ENCODE data around the gene HTR3E.
"Not testable (repeated sequence)": the region's sequence is repeated elsewhere in the genome, so short reads cannot be mapped to it uniquely, and the experiment has no call there.

The HTR3E gene

DNA sequence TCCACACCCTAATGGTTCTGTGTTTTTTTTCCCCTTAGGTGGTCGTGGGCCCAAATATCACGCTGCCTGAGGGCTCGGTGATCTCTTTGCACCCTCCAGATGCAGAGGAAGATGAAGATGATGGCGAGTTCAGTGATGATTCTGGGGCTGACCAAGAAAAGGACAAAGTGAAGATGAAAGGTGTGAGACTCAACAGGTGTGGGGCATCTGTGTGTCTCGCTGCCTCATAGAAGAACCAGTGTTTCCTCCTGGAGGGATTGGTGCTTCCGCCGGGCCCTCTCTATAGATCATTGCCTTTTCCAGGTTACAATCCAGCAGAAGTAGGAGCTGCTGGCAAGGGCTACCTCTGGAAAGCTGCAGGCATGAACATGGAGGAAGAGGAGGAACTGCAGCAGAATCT, 45.3 kb downstream of the HTR3E start:
- Histone ChIP-seq H3K4me2 (ENCODE audit: low read length) (no peak overlapping the region), H3K36me3 (ENCODE audit: insufficient read depth, low read length) (peaks cover 68% of the 10 kb centered on the region), H3K4me1 (ENCODE audit: control insufficient read depth, insufficient read depth, low read length) (no peaks in the 10 kb centered on the region), H3K4me3 (ENCODE audit: low read length) (no peak overlapping the region), H3K9ac (ENCODE audit: low read depth, low read length) (no peak overlapping the region), H3K9me3 (replicated peaks; ENCODE audit: low read length) (no peaks in the 10 kb centered on the region), H3K27me3 (ENCODE audit: control insufficient read depth, insufficient read depth, low read length) (no peaks in the 10 kb centered on the region)

- Histone ChIP-seq H3K4me3 (ENCODE audit: low read length) (no peak overlapping the region), H3K36me3 (ENCODE audit: insufficient read depth, low read length) (peaks cover 60% of the 10 kb centered on the region)
Observed at GRCh38 chr3:184143327-184143726, 46.5 kb downstream of the HTR3E start.

GRCh38 chr3:184144505-184144904, 47.6 kb downstream of the HTR3E start:
- no peaks in the 10 kb centered on the region for H3K4me1 ChIP-seq (ENCODE audit: control insufficient read depth, insufficient read depth, low read length)
- H3K9ac ChIP-seq (ENCODE audit: low read depth, low read length) = no peak overlapping the region
- no peaks in the 10 kb centered on the region for H3K9me3 ChIP-seq (replicated peaks; ENCODE audit: low read length)
- H3K4me3 ChIP-seq (ENCODE audit: low read length) = no peak overlapping the region
- no peaks in the 10 kb centered on the region for H3K27me3 ChIP-seq (ENCODE audit: control insufficient read depth, insufficient read depth, low read length)
- peaks cover 60% of the 10 kb centered on the region for H3K36me3 ChIP-seq (ENCODE audit: insufficient read depth, low read length)
- no peak overlapping the region for H3K4me2 ChIP-seq (ENCODE audit: low read length)

More at GRCh38 chr3:184143327-184143726, 46.5 kb downstream of the HTR3E start:
- Histone ChIP-seq H3K4me2 (ENCODE audit: low read length) (no peak overlapping the region), H3K4me1 (ENCODE audit: control insufficient read depth, insufficient read depth, low read length) (no peaks in the 10 kb centered on the region), H3K9me3 (replicated peaks; ENCODE audit: low read length) (no peaks in the 10 kb centered on the region), H3K9ac (ENCODE audit: low read depth, low read length) (no peak overlapping the region), H3K27me3 (ENCODE audit: control insufficient read depth, insufficient read depth, low read length) (no peaks in the 10 kb centered on the region)

GRCh38 chr3:184145111-184145524, 48.3 kb downstream of the HTR3E start:
- H3K36me3 ChIP-seq (ENCODE audit: insufficient read depth, low read length) = peaks cover 57% of the 10 kb centered on the region
- no peak overlapping the region for H3K9ac ChIP-seq (ENCODE audit: low read depth, low read length)
- no peaks in the 10 kb centered on the region for H3K27me3 ChIP-seq (ENCODE audit: control insufficient read depth, insufficient read depth, low read length)
- H3K4me1 ChIP-seq (ENCODE audit: control insufficient read depth, insufficient read depth, low read length) = no peaks in the 10 kb centered on the region
- H3K4me2 ChIP-seq (ENCODE audit: low read length) = no peak overlapping the region
- H3K9me3 ChIP-seq (replicated peaks; ENCODE audit: low read length) = no peaks in the 10 kb centered on the region
- H3K4me3 ChIP-seq (ENCODE audit: low read length) = no peak overlapping the region

DNA sequence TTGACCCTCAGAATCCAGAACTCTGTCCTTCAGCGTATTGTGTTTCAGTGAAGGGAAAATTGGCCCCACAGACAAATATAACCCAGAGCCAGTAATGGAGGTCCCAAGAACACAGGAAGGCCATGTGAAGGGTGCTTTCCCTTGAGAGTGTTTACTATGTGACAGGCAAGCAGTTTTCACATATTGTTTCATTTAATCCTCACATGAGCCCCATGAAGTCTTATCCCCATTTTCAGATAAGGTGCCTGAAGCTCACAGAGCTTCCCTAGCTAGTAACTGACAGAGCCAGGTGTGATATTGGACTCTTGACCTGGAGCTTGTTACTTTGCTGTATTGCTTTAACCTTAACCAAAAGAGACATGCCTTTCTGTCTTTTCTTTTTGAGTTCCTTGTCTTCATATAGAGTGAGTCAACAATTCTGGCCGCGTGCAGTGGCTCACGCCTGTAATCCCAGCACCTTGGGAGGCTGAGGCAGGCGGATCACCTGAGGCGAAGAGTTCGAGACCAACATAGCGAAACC, 48.9 kb downstream of the HTR3E start:
- peaks cover 50% of the 10 kb centered on the region for H3K36me3 ChIP-seq (ENCODE audit: insufficient read depth, low read length)
- H3K4me2 ChIP-seq (ENCODE audit: low read length) = no peak overlapping the region

GRCh38 chr3:184148076-184148475, 51.2 kb downstream of the HTR3E start:
- Histone ChIP-seq H3K4me2 (ENCODE audit: low read length) (no peak overlapping the region), H3K9ac (ENCODE audit: low read depth, low read length) (no peak overlapping the region), H3K36me3 (ENCODE audit: insufficient read depth, low read length) (peaks cover 28% of the 10 kb centered on the region), H3K4me3 (ENCODE audit: low read length) (no peak overlapping the region), H3K9me3 (replicated peaks; ENCODE audit: low read length) (no peaks in the 10 kb centered on the region), H3K4me1 (ENCODE audit: control insufficient read depth, insufficient read depth, low read length) (no peaks in the 10 kb centered on the region), H3K27me3 (ENCODE audit: control insufficient read depth, insufficient read depth, low read length) (no peaks in the 10 kb centered on the region)

More for the DNA sequence above, 48.9 kb downstream of the HTR3E start:
- Histone ChIP-seq H3K4me1 (ENCODE audit: control insufficient read depth, insufficient read depth, low read length) (no peaks in the 10 kb centered on the region), H3K9ac (ENCODE audit: low read depth, low read length) (no peak overlapping the region), H3K9me3 (replicated peaks; ENCODE audit: low read length) (no peaks in the 10 kb centered on the region), H3K4me3 (ENCODE audit: low read length) (no peak overlapping the region), H3K27me3 (ENCODE audit: control insufficient read depth, insufficient read depth, low read length) (no peaks in the 10 kb centered on the region)

DNA sequence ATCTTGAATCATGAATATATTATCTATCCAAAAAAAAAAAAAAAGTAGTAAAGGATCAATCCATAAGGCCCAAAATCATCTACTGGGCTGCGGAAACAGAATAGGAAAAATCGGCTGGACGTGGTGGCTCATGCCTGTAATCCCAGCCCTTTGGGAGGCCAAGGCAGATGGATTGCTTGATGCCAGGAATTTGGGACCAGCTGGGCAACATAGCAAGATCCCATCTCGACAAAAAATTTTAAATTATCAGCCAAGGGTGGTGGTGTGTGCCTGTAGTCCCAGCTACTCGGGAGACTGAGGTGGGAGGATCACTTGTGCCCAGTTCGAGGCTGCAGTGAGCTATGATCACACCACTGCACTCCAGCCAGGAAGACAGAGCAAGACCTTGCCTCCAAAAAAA, 52.3 kb downstream of the HTR3E start:
- no peak overlapping the region for H3K4me3 ChIP-seq (ENCODE audit: low read length)
- no peak overlapping the region for H3K4me2 ChIP-seq (ENCODE audit: low read length)
- H3K27me3 ChIP-seq (ENCODE audit: control insufficient read depth, insufficient read depth, low read length) = no peaks in the 10 kb centered on the region
- H3K36me3 ChIP-seq (ENCODE audit: insufficient read depth, low read length) = peaks cover 18% of the 10 kb centered on the region
- H3K9me3 ChIP-seq (replicated peaks; ENCODE audit: low read length) = no peaks in the 10 kb centered on the region
- H3K9ac ChIP-seq (ENCODE audit: low read depth, low read length) = no peak overlapping the region
- H3K4me1 ChIP-seq (ENCODE audit: control insufficient read depth, insufficient read depth, low read length) = peaks cover 7% of the 10 kb centered on the region

DNA sequence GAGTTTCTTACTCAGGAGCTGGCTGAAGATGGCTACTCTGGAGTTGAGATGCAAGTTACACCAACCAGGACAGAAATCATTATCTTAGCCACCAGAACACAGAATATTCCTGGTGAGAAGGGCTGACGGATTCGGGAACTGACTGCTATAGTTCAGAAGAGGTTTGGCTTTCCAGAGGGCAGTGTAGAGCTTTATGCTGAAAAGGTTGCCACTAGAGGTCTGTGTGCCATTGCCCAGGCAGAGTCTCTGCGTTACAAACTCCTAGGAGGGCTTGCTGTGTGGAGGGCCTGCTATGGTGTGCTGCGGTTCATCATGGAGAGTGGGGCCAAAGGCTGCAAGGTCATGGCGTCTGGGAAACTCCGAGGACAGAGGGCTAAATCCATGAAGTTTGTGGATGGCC, 52.9 kb downstream of the HTR3E start:
- not testable (repeated sequence) for H3K9ac ChIP-seq (ENCODE audit: low read depth, low read length); H3K4me3 ChIP-seq (ENCODE audit: low read length); H3K4me1 ChIP-seq (ENCODE audit: control insufficient read depth, insufficient read depth, low read length); H3K9me3 ChIP-seq (replicated peaks; ENCODE audit: low read length); H3K27me3 ChIP-seq (ENCODE audit: control insufficient read depth, insufficient read depth, low read length); H3K4me2 ChIP-seq (ENCODE audit: low read length)
- H3K36me3 ChIP-seq (ENCODE audit: insufficient read depth, low read length) = peaks cover 11% of the 10 kb centered on the region

DNA sequence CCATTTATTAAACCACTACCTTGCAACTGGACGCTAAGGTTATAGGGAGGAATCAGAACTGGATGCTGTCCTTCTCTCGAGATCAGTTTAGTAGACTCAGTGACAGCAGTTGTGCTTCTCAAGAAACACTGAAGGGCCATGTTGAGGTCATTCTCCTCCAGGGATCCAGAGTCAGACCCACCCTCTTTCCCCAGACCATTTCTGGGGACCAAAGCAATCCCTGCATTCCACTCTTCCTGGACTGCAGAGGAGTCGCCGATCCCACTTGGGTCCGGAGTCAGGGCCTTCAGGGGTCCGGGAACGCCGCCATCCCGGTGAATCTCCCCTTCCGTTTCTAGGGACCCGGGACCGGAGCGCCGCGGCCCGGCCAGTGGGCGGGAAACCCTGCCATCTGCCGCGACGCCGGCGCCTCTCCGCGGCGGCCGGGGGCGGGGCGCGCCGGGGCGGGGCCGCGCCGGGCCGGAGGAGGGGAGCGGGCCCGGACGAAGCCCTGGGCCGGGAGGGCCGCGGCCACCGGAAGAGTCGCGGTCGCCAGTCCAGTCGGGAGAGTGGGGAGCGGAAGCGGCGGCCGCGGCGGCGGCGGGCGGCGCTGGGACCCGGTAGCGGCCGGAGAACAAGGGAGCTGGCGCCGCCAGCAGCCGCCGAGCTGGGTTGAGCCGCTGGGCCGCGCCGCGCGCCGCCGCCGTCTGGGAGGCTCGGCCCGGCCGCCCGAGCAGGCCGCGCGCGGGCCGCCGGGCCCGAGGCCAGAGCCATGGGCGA, 58.2 kb downstream of the HTR3E start, which contains the start of gene DVL3:
Gene DVL3, plus strand, starts transcription at position 493 of the 759 bp plus-strand sequence. Its CDS starts 259 bp downstream, at position 752.
- Histone ChIP-seq H3K27me3 (ENCODE audit: control insufficient read depth, insufficient read depth, low read length) (no peaks in the 10 kb centered on the region), H3K36me3 (ENCODE audit: insufficient read depth, low read length) (no peaks in the 10 kb centered on the region), H3K9me3 (replicated peaks; ENCODE audit: low read length) (no peaks in the 10 kb centered on the region), H3K4me2 (ENCODE audit: low read length) (peak within 1 kb of the TSS; percentile 96), H3K4me3 (ENCODE audit: low read length) (peak within 1 kb of the TSS; percentile 96), H3K4me1 (ENCODE audit: control insufficient read depth, insufficient read depth, low read length) (peaks cover 28% of the 10 kb centered on the region), H3K9ac (ENCODE audit: low read depth, low read length) (peak within 1 kb of the TSS; percentile 91)

GRCh38 chr3:184155644-184156521, 59.0 kb downstream of the HTR3E start:
- Histone ChIP-seq H3K4me2 (ENCODE audit: low read length) (peak overlapping the region; percentile 96), H3K36me3 (ENCODE audit: insufficient read depth, low read length) (peaks cover 6% of the 10 kb centered on the region), H3K4me3 (ENCODE audit: low read length) (peak overlapping the region; percentile 96), H3K9me3 (replicated peaks; ENCODE audit: low read length) (no peaks in the 10 kb centered on the region), H3K4me1 (ENCODE audit: control insufficient read depth, insufficient read depth, low read length) (peaks cover 36% of the 10 kb centered on the region), H3K27me3 (ENCODE audit: control insufficient read depth, insufficient read depth, low read length) (no peaks in the 10 kb centered on the region), H3K9ac (ENCODE audit: low read depth, low read length) (peak overlapping the region; percentile 91)

DNA sequence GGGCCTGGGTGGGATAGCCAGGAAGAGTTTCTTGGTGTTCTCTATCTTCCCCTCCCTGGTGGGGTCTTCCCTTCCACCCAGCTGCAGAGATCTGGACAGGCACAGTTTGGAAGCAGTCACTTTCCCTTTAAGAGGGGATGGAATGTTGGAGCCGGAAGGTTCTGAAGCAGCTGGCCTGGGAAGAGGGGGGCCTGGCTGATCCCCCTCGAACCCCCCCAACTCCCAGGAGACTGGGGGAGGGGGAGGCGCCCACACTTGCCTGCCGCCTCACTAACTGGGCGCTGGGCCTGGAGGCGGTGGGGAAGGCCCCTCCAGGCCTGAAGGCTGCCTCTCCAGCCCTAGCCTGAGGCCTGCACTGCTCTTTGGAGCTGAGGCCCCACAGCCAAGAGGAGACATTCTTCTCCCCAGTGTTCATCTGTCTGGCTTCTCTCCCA, 59.7 kb downstream of the HTR3E start:
- H3K27me3 ChIP-seq (ENCODE audit: control insufficient read depth, insufficient read depth, low read length) = no peaks in the 10 kb centered on the region
- peak overlapping the region; percentile 96 for H3K4me3 ChIP-seq (ENCODE audit: low read length)
- H3K4me2 ChIP-seq (ENCODE audit: low read length) = peak overlapping the region; percentile 96
- peaks cover 6% of the 10 kb centered on the region for H3K36me3 ChIP-seq (ENCODE audit: insufficient read depth, low read length)
- peaks cover 42% of the 10 kb centered on the region for H3K4me1 ChIP-seq (ENCODE audit: control insufficient read depth, insufficient read depth, low read length)
- H3K9me3 ChIP-seq (replicated peaks; ENCODE audit: low read length) = no peaks in the 10 kb centered on the region
- H3K9ac ChIP-seq (ENCODE audit: low read depth, low read length) = peak overlapping the region; percentile 91
